ENCODE data around the gene PCDH8. TPM values are rescaled to one million over a fixed set of nuclear protein-coding genes. Genes with fewer than 3 reads are reported as not detected.

Gene PCDH8
- total RNA-seq, 4 donors from 2014 or later = not detected

GRCh38 chr13:52840066-52840465 is 8.4 kb downstream of the PCDH8 start:
- H3K27me3 ChIP-seq = peaks cover 0 to 6% of the 10 kb centered on the region in 2 donors
- TF ChIP-seq, protein P1, sequence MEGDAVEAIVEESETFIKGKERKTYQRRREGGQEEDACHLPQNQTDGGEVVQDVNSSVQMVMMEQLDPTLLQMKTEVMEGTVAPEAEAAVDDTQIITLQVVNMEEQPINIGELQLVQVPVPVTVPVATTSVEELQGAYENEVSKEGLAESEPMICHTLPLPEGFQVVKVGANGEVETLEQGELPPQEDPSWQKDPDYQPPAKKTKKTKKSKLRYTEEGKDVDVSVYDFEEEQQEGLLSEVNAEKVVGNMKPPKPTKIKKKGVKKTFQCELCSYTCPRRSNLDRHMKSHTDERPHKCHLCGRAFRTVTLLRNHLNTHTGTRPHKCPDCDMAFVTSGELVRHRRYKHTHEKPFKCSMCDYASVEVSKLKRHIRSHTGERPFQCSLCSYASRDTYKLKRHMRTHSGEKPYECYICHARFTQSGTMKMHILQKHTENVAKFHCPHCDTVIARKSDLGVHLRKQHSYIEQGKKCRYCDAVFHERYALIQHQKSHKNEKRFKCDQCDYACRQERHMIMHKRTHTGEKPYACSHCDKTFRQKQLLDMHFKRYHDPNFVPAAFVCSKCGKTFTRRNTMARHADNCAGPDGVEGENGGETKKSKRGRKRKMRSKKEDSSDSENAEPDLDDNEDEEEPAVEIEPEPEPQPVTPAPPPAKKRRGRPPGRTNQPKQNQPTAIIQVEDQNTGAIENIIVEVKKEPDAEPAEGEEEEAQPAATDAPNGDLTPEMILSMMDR (IDR thresholded peaks at IDR 0.05) = no peak
- no peak for TF ChIP-seq POLR2A (IDR thresholded peaks at IDR 0.05)
- no peak for DNase-seq
- H3K4me3 ChIP-seq = no peak overlapping the region
- no peaks in the 10 kb centered on the region for H3K4me1 ChIP-seq
- no peak overlapping the region for H3K27ac ChIP-seq
- no peaks in the 10 kb centered on the region for H3K36me3 ChIP-seq
- no peaks in the 10 kb centered on the region for H3K9me3 ChIP-seq

DNA sequence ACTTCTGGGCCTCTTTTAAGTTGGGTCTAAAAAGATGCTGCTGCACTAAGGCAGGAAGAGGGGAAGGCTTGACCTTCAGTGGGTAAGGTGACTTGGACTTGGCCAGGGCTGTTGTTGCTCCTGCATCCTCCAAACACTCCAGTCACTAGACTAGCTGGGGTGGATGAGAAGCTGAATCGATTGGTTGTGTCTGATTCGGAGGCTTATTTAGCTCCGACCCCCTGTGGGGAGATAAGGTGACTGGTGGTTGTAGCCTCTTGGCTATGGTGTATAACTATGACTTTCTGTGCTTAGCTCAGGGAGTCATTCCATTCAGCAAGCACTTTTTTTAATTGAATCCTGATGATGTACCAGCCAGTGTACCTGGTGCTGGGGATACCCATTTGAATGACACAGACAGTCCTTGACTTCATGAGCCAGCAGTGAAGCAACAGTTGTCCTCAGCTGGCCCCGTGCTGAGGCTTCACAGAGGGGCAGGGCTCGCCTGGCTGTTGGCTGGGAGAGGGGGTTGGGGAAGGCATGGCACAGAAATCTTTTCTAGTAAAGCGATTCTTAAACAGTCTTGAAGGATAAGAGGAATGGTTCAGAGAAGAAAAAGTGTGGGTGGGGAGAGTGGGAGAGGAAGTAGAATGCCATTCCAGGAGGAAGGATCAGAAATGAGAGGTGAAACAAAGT is 9.9 kb downstream of the PCDH8 start:
- Histone ChIP-seq H3K4me3 (no peak overlapping the region), H3K4me1 (no peaks in the 10 kb centered on the region), H3K27me3 (no peaks in the 10 kb centered on the region), H3K36me3 (no peaks in the 10 kb centered on the region), H3K9me3 (no peaks in the 10 kb centered on the region), H3K27ac (no peak overlapping the region)
- TF ChIP-seq, protein P1 (IDR thresholded peaks at IDR 0.05) = no peak
- TF ChIP-seq POLR2A (IDR thresholded peaks at IDR 0.05) = no peak
- DNase-seq = no peak

GRCh38 chr13:52837850-52838249 is 10.6 kb downstream of the PCDH8 start:
- Histone ChIP-seq H3K27ac (no peak overlapping the region), H3K4me1 (no peaks in the 10 kb centered on the region), H3K36me3 (no peaks in the 10 kb centered on the region), H3K9me3 (no peaks in the 10 kb centered on the region), H3K4me3 (no peak overlapping the region), H3K27me3 (no peaks in the 10 kb centered on the region)
- TF ChIP-seq, protein P1 (IDR thresholded peaks at IDR 0.05) = no peak
- TF ChIP-seq POLR2A (IDR thresholded peaks at IDR 0.05) = no peak
- no peak for DNase-seq

DNA sequence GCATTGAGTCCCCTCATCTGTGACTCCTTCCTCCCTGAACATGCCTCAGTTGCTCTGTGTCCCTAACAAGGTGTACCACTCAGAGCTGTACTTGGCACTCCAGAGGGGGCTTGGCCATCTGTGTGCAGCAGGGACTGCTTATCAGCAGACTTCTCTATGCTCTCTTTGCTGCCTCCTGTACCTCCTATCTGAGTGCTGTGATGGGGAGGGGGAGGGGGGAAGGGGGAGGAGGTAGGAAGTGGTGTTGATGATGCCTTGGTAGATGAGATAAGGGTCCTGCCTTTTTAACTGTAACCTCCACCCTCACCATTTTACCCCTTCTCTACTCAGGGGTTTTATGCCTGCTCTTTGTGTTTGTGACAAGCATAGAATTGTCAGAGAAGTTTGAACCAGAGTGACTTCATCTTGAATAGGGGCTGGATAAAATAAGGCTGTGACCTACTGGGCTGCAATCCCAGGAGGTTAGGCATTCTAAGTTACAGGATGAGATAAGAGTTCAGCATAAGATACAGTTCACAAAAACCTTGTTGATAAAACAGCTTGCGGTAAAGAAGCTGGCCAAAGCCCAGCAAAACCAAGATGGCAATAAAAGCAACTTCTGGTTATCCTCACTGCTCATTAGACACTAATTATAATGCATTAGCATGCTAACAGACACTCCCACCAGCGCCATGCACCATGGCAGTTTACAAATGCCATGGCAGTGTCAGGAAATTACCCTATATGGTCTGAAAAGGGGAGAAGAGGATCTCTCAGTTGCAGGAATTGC is 13.2 kb downstream of the PCDH8 start:
- no peak overlapping the region for H3K4me3 ChIP-seq
- no peak overlapping the region for H3K27ac ChIP-seq
- no peaks in the 10 kb centered on the region for H3K9me3 ChIP-seq
- H3K27me3 ChIP-seq = no peaks in the 10 kb centered on the region
- no peak for DNase-seq
- no peaks in the 10 kb centered on the region for H3K36me3 ChIP-seq
- no peaks in the 10 kb centered on the region for H3K4me1 ChIP-seq
- TF ChIP-seq, protein P1 (IDR thresholded peaks at IDR 0.05) = no peak
- TF ChIP-seq POLR2A (IDR thresholded peaks at IDR 0.05) = no peak

- TF ChIP-seq, protein P1 (IDR thresholded peaks at IDR 0.05) = no peak
- TF ChIP-seq POLR2A (IDR thresholded peaks at IDR 0.05) = no peak
- no peak overlapping the region for H3K4me3 ChIP-seq
- no peaks in the 10 kb centered on the region for H3K36me3 ChIP-seq
- no peaks in the 10 kb centered on the region for H3K4me1 ChIP-seq
- no peaks in the 10 kb centered on the region for H3K27me3 ChIP-seq
- no peak for DNase-seq
- H3K9me3 ChIP-seq = no peaks in the 10 kb centered on the region
- no peak overlapping the region for H3K27ac ChIP-seq
These were observed 15.1 kb downstream of the PCDH8 start for GRCh38 chr13:52833296-52833875.
